ENCODE data around the gene PI4KB. TPM values are rescaled to one million over a fixed set of nuclear protein-coding genes. Genes with fewer than 3 reads are reported as not detected.
A peak's percentile ranks its signal among the peaks of the same experiment; 100 is the strongest.
"Not testable (repeated sequence)": the region's sequence is repeated elsewhere in the genome, so short reads cannot be mapped to it uniquely, and the experiment has no call there.

Gene PI4KB
- polyA plus RNA-seq, 4 donors: 30.3 to 52.5 (median 33.8) TPM

GRCh38 chr1:151281969-151282882 is 45.0 kb downstream of the PI4KB start, which contains the start of gene ZNF687:
Gene ZNF687, plus strand, starts transcription at chr1:151282299. Its CDS starts 3,993 bp downstream, at chr1:151286292.
- peak; percentile 72 for FAIRE-seq

GRCh38 chr1:151281225-151281968 is 45.8 kb downstream of the PI4KB start:
- H3K36me3 ChIP-seq (ENCODE audit: control insufficient read depth in 3 of 3, insufficient read depth in 2 of 3, low read depth in 1 of 3, low read length in 3 of 3): peaks cover under 1 to 21% (median 2%) of the 10 kb centered on the region in 3 donors
- peak overlapping the region; percentile 45 to 74 (median 58) for H3K4me3 ChIP-seq (ENCODE audit: low read depth in 1 of 3, low read length in 3 of 3)
- H3K9me3 ChIP-seq (ENCODE audit: control insufficient read depth in 2 of 2, insufficient read depth in 1 of 2, low read depth in 1 of 2, low read length in 1 of 2): no peaks in the 10 kb centered on the region
- FAIRE-seq: no peak
- no peaks in the 10 kb centered on the region for H3K27me3 ChIP-seq (ENCODE audit: control insufficient read depth in 3 of 3, insufficient read depth in 3 of 3, low read length in 3 of 3)
- peak; percentile 98 to 99 for DNase-seq
- 0% methylated on average over 42 to 48 of the region's 48 CpGs for WGBS, 3 donors
- peak overlapping the region; percentile 92 to 97 (median 94) for H3K27ac ChIP-seq (ENCODE audit: low read depth in 1 of 3, low read length in 2 of 3)
- H3K4me1 ChIP-seq (ENCODE audit: control insufficient read depth in 3 of 3, insufficient read depth in 2 of 3, low read depth in 1 of 3, low read length in 2 of 3): peaks cover 0 to 17% (median 3%) of the 10 kb centered on the region in 3 donors

More at GRCh38 chr1:151281969-151282882, 45.0 kb downstream of the PI4KB start, which contains the start of gene ZNF687:
- Histone ChIP-seq H3K4me3 (ENCODE audit: low read depth in 1 of 3, low read length in 3 of 3) (peak within 1 kb of the TSS; percentile 58 to 86 (median 74)), H3K27ac (ENCODE audit: low read depth in 1 of 3, low read length in 2 of 3) (peak within 1 kb of the TSS; percentile 92 to 97 (median 94)), H3K4me1 (ENCODE audit: control insufficient read depth in 3 of 3, insufficient read depth in 2 of 3, low read depth in 1 of 3, low read length in 2 of 3) (peaks cover 0 to 17% (median 3%) of the 10 kb centered on the region in 3 donors), H3K9me3 (ENCODE audit: control insufficient read depth in 2 of 2, insufficient read depth in 1 of 2, low read depth in 1 of 2, low read length in 1 of 2) (no peaks in the 10 kb centered on the region), H3K27me3 (ENCODE audit: control insufficient read depth in 3 of 3, insufficient read depth in 3 of 3, low read length in 3 of 3) (no peaks in the 10 kb centered on the region), H3K36me3 (ENCODE audit: control insufficient read depth in 3 of 3, insufficient read depth in 2 of 3, low read depth in 1 of 3, low read length in 3 of 3) (peaks cover 8 to 29% (median 10%) of the 10 kb centered on the region in 3 donors)
- WGBS, 3 donors: 1% methylated on average over 40 to 74 of the region's 74 CpGs
- peak; percentile 100 for DNase-seq

GRCh38 chr1:151277249-151277648 is 50.0 kb downstream of the PI4KB start:
- DNase-seq (no peak), FAIRE-seq (no peak)
- no peaks in the 10 kb centered on the region for H3K9me3 ChIP-seq (ENCODE audit: control insufficient read depth in 2 of 2, insufficient read depth in 1 of 2, low read depth in 1 of 2, low read length in 1 of 2)
- H3K27ac ChIP-seq (ENCODE audit: low read depth in 1 of 3, low read length in 2 of 3): no peak overlapping the region
- H3K36me3 ChIP-seq (ENCODE audit: control insufficient read depth in 3 of 3, insufficient read depth in 2 of 3, low read depth in 1 of 3, low read length in 3 of 3): peaks cover 0 to 5% (median 0%) of the 10 kb centered on the region in 3 donors
- H3K4me3 ChIP-seq (ENCODE audit: low read depth in 1 of 3, low read length in 3 of 3): no peak overlapping the region
- WGBS, 3 donors: 63 to 65% (median 65%) methylated on average over 2 of the region's 2 CpGs
- H3K27me3 ChIP-seq (ENCODE audit: control insufficient read depth in 3 of 3, insufficient read depth in 3 of 3, low read length in 3 of 3): no peaks in the 10 kb centered on the region
- peaks cover 0 to 5% (median 0%) of the 10 kb centered on the region in 3 donors for H3K4me1 ChIP-seq (ENCODE audit: control insufficient read depth in 3 of 3, insufficient read depth in 2 of 3, low read depth in 1 of 3, low read length in 2 of 3)

DNA sequence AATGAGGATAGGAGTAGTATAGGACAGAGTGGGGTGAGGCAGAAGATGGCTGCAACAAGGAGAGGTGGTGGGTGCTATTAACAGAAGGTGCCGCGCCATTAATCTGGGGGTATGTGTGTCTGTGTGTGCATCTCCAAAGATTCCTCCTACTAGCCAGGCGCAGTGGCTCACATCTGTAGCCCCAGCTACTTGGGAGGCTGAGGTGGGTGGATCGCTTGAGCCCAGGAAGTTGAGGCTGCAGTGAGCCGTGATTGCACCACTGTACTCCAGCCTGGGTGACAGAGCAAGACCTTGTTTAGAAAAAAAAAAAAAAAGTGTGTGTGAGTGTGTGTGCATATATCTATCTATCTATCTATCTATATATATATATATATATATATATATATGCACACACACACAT is 51.9 kb downstream of the PI4KB start:
- FAIRE-seq; H3K4me3 ChIP-seq (ENCODE audit: low read depth in 1 of 3, low read length in 3 of 3); H3K9me3 ChIP-seq (ENCODE audit: control insufficient read depth in 2 of 2, insufficient read depth in 1 of 2, low read depth in 1 of 2, low read length in 1 of 2); H3K4me1 ChIP-seq (ENCODE audit: control insufficient read depth in 3 of 3, insufficient read depth in 2 of 3, low read depth in 1 of 3, low read length in 2 of 3); H3K27ac ChIP-seq (ENCODE audit: low read depth in 1 of 3, low read length in 2 of 3); H3K27me3 ChIP-seq (ENCODE audit: control insufficient read depth in 3 of 3, insufficient read depth in 3 of 3, low read length in 3 of 3); DNase-seq: not testable (repeated sequence)
- 82 to 92% (median 87%) methylated on average over 5 of the region's 5 CpGs for WGBS, 3 donors
- H3K36me3 ChIP-seq (ENCODE audit: control insufficient read depth in 3 of 3, insufficient read depth in 2 of 3, low read depth in 1 of 3, low read length in 3 of 3): peaks cover 0 to 13% (median 0%) of the 10 kb centered on the region in 3 donors

- 79 to 87% (median 80%) methylated on average over 3 of the region's 3 CpGs for WGBS, 3 donors
- DNase-seq (no peak), FAIRE-seq (no peak)
- no peaks in the 10 kb centered on the region for H3K27me3 ChIP-seq (ENCODE audit: control insufficient read depth in 3 of 3, insufficient read depth in 3 of 3, low read length in 3 of 3)
- H3K36me3 ChIP-seq (ENCODE audit: control insufficient read depth in 3 of 3, insufficient read depth in 2 of 3, low read depth in 1 of 3, low read length in 3 of 3): peaks cover 0 to 22% (median 0%) of the 10 kb centered on the region in 3 donors
- no peak overlapping the region for H3K27ac ChIP-seq (ENCODE audit: low read depth in 1 of 3, low read length in 2 of 3)
- H3K4me3 ChIP-seq (ENCODE audit: low read depth in 1 of 3, low read length in 3 of 3): no peak overlapping the region
- no peaks in the 10 kb centered on the region for H3K9me3 ChIP-seq (ENCODE audit: control insufficient read depth in 2 of 2, insufficient read depth in 1 of 2, low read depth in 1 of 2, low read length in 1 of 2)
- no peaks in the 10 kb centered on the region for H3K4me1 ChIP-seq (ENCODE audit: control insufficient read depth in 3 of 3, insufficient read depth in 2 of 3, low read depth in 1 of 3, low read length in 2 of 3)
Observed at GRCh38 chr1:151273924-151274466, 53.2 kb downstream of the PI4KB start.

DNA sequence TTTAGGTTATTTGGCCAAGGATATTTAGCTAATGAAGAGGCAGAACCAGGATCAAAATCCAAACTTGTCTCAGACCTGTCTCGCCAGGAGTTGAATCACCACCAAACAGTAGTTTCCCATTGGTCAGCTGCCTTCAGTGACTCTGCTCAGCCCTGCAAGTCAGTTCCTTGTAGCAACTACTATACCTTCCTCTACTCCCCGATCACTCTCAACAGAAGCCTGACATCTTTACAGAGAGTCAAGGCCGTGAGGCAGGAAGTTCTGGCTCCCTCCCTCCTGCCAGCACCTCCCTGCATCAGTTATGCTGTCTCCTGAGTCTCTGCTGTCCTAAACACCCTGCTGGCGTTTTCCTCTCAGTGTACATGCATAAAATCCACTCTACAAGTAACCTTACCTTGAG is 59.5 kb downstream of the PI4KB start:
- no peak for FAIRE-seq
- DNase-seq: no peak
- H3K9me3 ChIP-seq (ENCODE audit: control insufficient read depth in 2 of 2, insufficient read depth in 1 of 2, low read depth in 1 of 2, low read length in 1 of 2): no peaks in the 10 kb centered on the region
- H3K4me3 ChIP-seq (ENCODE audit: low read depth in 1 of 3, low read length in 3 of 3): no peak overlapping the region
- no peaks in the 10 kb centered on the region for H3K4me1 ChIP-seq (ENCODE audit: control insufficient read depth in 3 of 3, insufficient read depth in 2 of 3, low read depth in 1 of 3, low read length in 2 of 3)
- 68 to 82% (median 72%) methylated on average over 4 of the region's 4 CpGs for WGBS, 3 donors
- H3K36me3 ChIP-seq (ENCODE audit: control insufficient read depth in 3 of 3, insufficient read depth in 2 of 3, low read depth in 1 of 3, low read length in 3 of 3): peaks cover 5 to 74% (median 16%) of the 10 kb centered on the region in 3 donors
- H3K27me3 ChIP-seq (ENCODE audit: control insufficient read depth in 3 of 3, insufficient read depth in 3 of 3, low read length in 3 of 3): no peaks in the 10 kb centered on the region
- H3K27ac ChIP-seq (ENCODE audit: low read depth in 1 of 3, low read length in 2 of 3): no peak overlapping the region

GRCh38 chr1:151266821-151267220 is 60.4 kb downstream of the PI4KB start:
- Histone ChIP-seq H3K36me3 (ENCODE audit: control insufficient read depth in 3 of 3, insufficient read depth in 2 of 3, low read depth in 1 of 3, low read length in 3 of 3) (peaks cover 5 to 76% (median 16%) of the 10 kb centered on the region in 3 donors), H3K27me3 (ENCODE audit: control insufficient read depth in 3 of 3, insufficient read depth in 3 of 3, low read length in 3 of 3) (no peaks in the 10 kb centered on the region), H3K27ac (ENCODE audit: low read depth in 1 of 3, low read length in 2 of 3) (no peak overlapping the region), H3K9me3 (ENCODE audit: control insufficient read depth in 2 of 2, insufficient read depth in 1 of 2, low read depth in 1 of 2, low read length in 1 of 2) (no peaks in the 10 kb centered on the region), H3K4me3 (ENCODE audit: low read depth in 1 of 3, low read length in 3 of 3) (no peak overlapping the region), H3K4me1 (ENCODE audit: control insufficient read depth in 3 of 3, insufficient read depth in 2 of 3, low read depth in 1 of 3, low read length in 2 of 3) (no peaks in the 10 kb centered on the region)
- 77 to 87% (median 84%) methylated on average over 8 of the region's 8 CpGs for WGBS, 3 donors
- no peak for DNase-seq
- FAIRE-seq: no peak

DNA sequence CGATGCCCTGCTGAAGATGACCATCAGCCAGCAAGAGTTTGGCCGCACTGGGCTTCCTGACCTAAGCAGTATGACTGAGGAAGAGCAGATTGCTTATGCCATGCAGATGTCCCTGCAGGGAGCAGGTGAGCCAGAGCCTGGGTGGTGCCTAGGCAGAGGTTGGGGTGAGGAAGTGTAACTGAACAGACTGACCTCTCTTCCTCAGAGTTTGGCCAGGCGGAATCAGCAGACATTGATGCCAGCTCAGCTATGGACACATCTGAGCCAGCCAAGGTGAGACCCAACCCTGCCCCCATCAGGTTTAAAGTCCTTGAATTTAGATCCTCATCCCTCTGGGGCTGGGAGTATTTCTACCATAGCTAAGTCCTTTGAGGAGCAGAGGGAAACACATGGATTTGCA is 60.9 kb downstream of the PI4KB start:
- Histone ChIP-seq H3K4me1 (ENCODE audit: control insufficient read depth in 3 of 3, insufficient read depth in 2 of 3, low read depth in 1 of 3, low read length in 2 of 3) (no peaks in the 10 kb centered on the region), H3K36me3 (ENCODE audit: control insufficient read depth in 3 of 3, insufficient read depth in 2 of 3, low read depth in 1 of 3, low read length in 3 of 3) (peaks cover 5 to 74% (median 16%) of the 10 kb centered on the region in 3 donors), H3K4me3 (ENCODE audit: low read depth in 1 of 3, low read length in 3 of 3) (no peak overlapping the region), H3K27me3 (ENCODE audit: control insufficient read depth in 3 of 3, insufficient read depth in 3 of 3, low read length in 3 of 3) (no peaks in the 10 kb centered on the region), H3K9me3 (ENCODE audit: control insufficient read depth in 2 of 2, insufficient read depth in 1 of 2, low read depth in 1 of 2, low read length in 1 of 2) (no peaks in the 10 kb centered on the region), H3K27ac (ENCODE audit: low read depth in 1 of 3, low read length in 2 of 3) (no peak overlapping the region)
- DNase-seq: no peak
- no peak for FAIRE-seq
- 64 to 93% (median 79%) methylated on average over 3 of the region's 3 CpGs for WGBS, 3 donors
